CD4-positive, alpha-beta T cell treated with Interferon alpha-2 for 1 hour (primary cell): Measurements from ENCODE around the gene SLC25A23.
"Not testable (repeated sequence)": the region's sequence is repeated elsewhere in the genome, so short reads cannot be mapped to it uniquely, and the experiment has no call there.

Source experiments
- DNase-seq, 2 donors: peaks; one replicate each; pipeline ENCODE4 v3.0.0-alpha.2; 2020 to 2022

The SLC25A23 gene

DNA sequence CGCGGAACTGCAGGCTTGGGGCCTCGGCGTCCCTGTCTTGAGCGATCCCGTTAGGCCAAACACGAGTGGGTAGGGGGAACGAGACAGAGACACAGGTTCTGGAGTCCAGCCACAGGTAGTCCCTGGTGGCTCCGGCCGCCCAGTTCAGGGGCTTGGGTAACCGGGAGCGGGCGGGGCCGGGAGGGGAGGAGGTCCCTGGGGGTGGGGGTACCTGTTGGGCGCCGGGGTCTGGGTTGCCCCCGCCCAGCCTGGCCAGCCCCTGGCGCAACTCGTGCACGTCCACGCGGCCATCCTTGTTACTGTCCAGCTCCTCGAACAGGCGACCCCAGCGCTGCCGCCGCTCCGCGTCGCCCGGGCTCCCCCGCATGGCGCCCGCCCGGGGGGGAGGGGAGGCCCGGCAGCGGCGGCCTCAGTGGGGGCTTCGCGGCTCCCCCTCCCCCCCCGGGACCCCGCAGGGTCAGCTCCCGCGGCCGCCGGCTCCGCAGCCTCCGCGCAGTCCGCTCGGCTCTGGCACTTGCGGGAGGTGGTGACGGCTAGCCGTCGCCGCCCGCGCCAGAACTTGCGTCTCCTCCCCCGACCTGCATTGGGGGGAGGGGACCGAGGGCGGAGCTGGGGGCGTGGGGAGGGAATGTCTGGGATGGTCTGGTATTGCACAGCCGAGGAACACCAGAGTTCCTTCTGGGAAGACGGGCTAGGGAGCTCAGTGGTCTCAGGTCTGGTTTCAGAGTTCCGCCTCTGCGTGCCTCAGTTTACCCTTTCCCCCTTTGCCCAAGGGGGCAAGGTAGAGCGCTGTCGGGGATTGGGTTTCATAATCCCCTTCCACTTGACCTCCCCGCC is at the start of gene SLC25A23:
Gene SLC25A23, minus strand, starts transcription at position 531 of the 837 bp plus-strand sequence. Its CDS starts 164 bp downstream, at position 367.
- DNase-seq = peak; percentile 54 to 67

DNA sequence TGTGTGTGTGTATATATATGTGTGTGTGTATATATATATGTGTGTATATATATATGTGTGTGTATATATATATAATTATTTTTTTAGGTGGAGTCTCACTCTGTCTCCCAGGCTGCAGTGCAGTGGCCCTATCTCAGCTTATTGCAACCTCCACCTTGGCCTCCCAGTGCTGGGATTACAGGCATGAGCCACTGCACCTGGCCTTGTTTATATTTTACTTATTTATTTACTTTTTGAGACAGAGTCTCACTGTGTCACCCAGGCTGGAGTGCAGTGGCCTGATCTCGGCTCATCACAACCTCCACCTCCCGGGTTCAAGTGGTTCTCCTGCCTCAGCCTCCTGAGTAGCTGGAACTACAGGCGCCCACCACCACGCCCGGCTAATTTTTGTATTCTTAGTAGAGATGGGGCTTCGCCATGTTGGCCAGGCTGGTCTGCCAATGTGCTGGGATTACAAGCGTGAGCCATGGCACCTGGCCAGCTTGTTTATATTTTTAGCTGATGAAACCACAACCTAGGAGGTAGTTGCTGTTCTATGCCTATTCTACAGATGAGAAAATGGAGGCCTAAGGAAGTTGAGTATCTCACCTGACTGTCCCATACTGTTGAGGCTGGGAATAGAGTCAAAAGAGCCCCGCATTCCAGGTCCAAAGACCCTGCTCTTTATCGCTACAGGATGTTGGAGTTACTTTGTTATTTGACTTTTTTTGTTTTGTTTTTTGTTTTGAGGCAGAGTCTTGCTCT is 48.6 kb upstream of the SLC25A23 start:
- not testable (repeated sequence) for DNase-seq

DNA sequence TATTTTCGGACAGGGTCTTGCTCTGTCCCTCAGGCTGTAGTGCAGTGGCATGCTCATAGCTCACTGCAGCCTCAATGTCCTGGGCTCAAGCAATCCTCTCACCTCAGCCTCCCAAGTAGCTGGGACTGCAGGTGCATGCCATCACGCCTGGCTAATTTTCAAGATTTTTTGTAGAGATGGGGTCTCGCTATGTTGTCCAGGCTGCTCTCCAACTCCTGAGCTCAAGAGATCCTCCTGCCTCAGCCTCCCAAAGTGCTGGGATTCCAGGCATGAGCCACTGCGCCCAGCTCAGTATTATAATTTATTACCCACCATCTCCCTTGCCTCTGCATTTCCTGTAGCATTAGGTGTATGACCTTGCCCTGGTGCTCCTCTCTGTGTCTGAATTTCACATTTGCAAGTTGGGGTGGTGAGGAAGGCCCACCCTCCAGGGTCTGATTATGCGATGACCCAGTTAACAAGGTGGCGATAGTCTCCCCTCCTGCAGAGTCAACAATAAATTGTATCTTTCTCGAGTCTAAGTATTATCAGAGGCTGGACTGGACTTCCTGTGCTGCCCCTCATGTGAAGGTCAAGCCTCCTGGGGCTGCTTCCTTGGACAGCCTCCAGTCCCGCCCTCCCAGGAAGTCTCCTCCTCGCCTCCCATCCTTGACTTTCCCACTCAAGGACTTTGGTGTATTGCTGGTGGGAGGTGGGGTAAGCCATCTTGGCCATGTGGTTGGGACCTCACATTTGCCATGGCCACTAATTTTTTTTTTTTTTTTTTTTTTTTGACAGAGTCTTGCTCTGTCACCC is 44.0 kb upstream of the SLC25A23 start:
- no peak for DNase-seq

DNA sequence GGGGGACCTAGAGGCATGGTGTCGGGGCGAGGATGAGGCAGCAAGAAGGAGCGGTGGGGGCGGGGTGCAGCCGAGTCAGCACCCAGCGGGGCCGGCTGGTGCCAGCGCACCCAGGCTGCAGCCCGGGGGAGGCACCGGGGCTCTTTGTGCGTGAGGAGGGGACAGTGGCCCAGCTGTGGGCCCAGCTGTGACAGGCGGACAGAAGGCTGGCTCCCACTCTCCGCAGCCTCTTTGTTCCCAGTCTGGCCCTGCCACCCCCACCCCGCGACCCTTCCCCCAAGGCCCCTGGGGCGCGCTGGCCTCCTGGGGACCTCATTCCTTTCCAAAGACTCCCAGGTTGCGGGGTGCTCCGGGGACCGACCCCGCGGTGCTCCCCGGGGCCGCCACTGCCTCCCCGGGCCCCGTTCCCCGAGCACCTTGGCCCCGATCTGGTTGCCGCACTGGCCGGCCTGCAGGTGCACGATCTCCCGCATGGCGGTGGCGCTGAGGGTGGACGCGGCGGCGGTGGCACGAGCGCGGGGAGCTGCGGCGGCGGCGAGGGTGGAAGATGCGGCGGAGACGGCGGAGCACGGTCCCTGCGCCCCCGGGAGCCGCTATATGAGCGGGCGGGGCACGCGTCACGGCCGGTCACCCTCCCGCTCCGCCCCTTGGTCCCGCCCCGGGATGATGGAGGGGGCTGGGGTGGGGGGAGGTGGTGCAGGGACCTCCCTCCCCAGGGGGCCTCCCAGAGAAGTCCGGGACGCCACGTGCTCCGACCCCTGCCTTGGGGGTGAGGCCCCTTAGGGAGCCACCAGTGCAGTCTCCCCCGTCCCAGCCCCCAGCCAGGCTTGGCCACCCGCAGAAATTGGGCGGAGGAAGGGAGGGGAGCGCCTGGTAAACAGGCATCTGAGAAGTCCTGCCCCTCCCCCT is 42.4 kb upstream of the SLC25A23 start, which contains the start of gene TUBB4A:
Gene TUBB4A, minus strand, starts transcription at position 570 of the 909 bp plus-strand sequence. Its CDS starts 97 bp downstream, at position 473.
- DNase-seq = peak; percentile 4 to 55

- no peak for DNase-seq
These were observed 41.5 kb upstream of the SLC25A23 start for GRCh38 chr19:6500837-6501739.

DNA sequence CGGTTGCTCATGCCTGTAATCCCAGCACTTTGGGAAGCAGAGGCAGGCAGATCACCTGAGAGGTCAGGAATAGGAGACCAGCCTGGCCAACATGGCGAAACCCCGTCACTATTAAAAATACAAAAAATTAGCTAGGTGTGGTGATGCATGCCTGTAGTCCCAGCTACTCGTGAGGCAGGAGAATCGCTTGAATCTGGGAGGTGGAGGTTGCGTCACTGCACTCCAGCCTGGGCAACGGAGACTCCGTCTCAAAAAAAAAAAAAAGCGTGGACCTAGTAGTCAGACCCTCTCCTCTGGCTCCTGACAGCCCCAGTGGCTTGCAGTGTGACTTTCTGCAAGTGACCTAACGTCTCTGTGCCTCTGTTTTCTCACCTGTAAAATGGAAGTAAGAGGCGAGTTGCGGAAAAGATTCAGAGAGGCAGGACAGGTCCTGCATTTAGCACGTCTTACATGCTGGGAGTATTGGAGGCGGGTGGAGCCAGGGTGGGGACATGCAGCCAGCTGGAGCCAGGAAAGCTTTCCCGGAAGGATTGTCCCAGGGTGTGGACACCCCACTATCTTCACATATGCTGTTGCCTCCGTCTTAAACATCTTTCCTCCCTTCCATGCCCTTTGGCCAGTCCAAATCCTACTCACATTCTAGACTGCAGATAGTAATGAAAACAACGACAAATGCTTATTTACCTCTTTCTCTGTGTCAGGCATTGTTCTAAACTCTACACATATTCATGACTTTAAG is 39.6 kb upstream of the SLC25A23 start:
- no peak for DNase-seq

GRCh38 chr19:6498294-6499036 is 38.9 kb upstream of the SLC25A23 start:
- DNase-seq = peak in 1 of 2 donors; percentile 21

DNA sequence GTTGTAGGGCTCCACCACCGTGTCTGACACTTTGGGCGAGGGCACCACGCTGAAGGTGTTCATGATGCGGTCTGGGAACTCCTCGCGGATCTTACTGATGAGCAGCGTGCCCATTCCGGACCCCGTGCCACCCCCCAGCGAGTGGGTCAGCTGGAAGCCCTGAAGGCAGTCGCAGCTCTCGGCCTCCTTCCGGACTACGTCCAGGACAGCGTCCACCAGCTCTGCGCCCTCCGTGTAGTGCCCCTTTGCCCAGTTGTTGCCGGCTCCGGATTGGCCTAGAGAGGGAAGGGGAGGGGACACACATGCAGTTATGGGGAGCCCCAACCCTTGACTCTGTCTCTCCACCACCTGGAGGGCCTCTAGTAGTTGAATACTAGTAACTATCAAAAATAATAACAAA is 36.4 kb upstream of the SLC25A23 start:
- no peak for DNase-seq

- DNase-seq = no peak
These were observed 34.9 kb upstream of the SLC25A23 start for GRCh38 chr19:6494438-6495036.

GRCh38 chr19:6491802-6492592 is 32.4 kb upstream of the SLC25A23 start:
- DNase-seq = no peak

- DNase-seq = no peak
These were observed 30.5 kb upstream of the SLC25A23 start for GRCh38 chr19:6490134-6490533.

- peak in 1 of 2 donors; percentile 41 for DNase-seq
These were observed 29.9 kb upstream of the SLC25A23 start for GRCh38 chr19:6489278-6490061.

DNA sequence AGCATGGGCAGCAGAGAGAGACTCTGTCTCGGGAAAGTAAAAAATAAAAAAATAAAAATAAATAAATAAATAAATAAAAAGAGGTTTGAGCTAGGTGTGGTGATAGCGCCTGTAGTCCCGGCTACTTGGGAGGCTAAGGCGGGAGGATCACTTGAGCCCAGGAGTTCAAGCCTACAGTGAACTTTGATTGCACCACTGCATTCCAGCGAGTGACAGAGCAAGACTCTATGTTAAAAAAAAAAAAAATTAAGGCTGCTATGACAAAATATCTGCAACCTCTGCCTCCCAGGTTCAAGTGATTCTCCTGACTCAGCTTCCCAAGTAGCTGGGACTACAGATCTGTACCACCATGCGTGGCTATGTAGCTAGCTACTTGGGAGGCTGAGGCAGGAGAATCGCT is 25.2 kb upstream of the SLC25A23 start:
- no peak for DNase-seq

DNA sequence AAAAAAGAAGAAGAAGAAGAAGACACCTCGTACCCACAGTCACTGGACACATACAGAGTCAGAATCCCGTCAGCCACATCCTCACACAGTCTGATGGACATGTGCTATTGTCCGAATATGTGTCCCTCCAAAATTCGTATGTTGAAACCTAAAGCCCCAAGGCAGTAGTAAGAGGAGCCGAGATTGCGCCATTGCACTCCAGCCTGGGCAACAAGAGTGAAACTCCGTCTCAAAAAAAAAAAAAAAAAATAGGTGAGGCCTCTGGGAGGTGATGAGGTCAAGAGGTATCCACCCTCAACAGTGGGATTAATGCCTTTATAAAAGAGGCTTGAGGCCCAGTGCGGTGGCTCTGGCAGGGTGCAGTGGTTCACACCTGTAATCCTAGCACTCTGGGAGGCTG is 24.6 kb upstream of the SLC25A23 start:
- DNase-seq = no peak

DNA sequence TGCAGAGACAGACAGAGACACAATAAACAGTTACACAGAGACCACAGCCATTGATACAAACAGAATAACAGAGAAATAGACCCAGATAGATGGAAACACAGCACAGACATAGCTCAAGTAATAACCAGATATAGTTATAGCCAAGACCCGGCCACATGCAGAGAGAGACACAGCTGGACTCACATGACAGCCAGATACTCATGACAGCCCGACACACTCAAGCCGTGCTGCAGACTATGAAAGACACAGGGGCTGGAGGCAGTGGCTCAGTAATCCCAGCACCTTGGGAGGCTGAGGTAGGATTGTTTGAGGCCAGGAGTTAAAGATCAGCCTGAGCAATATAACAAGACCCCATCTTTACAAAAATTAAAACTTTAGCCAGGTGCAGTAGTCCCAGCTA is 23.6 kb upstream of the SLC25A23 start:
- no peak for DNase-seq

DNA sequence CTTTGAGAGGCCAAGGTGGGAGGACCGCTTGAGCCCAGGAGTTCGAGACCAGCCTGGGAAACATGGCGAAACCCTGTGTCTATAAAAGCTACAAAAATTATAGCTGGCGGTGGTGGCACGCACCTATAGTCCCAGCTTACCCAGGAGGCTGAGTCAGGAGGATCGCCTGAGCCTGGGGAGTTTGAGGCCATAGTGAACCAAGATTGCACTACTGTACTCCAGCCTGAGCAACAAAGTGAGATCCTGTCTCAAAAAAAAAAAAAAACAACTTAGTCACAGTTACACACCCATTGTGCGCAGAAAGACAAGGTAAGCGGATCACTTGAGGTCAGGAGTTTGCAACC is 22.7 kb upstream of the SLC25A23 start:
- no peak for DNase-seq
